ENCODE data around the gene PGM3. TPM values are rescaled to one million over a fixed set of nuclear protein-coding genes. Genes with fewer than 3 reads are reported as not detected.

PGM3 gene
- total RNA-seq, 1 experiment from 2014 or later = 97.0 TPM

DNA sequence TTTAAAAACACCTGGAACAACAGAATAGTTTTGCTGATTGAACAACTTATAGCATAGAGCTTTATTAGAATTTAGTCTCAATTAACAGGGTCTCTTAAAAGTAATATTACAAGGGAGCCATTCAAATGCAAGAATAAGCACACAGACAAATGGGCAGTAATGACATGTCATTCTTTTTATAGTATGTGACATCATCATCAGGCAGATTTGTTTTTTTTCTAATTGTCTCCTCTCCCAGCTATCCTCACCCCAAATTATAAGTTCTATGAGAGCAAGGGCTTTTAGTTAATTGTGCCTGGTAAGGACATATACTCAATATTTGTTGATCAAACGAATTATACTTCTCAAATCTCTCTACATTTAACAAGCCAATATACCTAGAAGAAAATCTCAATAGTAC is 11.0 kb downstream of the PGM3 start:
- no peaks in the 10 kb centered on the region for H3K27me3 ChIP-seq (replicated peaks; ENCODE audit: control insufficient read depth, insufficient read depth, low read length)
- H3K4me3 ChIP-seq (ENCODE audit: low read depth, low read length) = no peak overlapping the region
- peaks cover 2% of the 10 kb centered on the region; the same call in 1 of the 2 replicates for H3K36me3 ChIP-seq (ENCODE audit: control insufficient read depth, insufficient read depth, low read length)
- no peak overlapping the region for H3K4me3 Mint-ChIP-seq (ENCODE audit: unreplicated experiment)
- no TSS peak for BruUV-seq (replicated peaks)
- no peak overlapping the region for H3K27ac Mint-ChIP-seq (ENCODE audit: unreplicated experiment)
- intact Hi-C loops (cut with micrococcal nuclease; ENCODE audit: unreplicated experiment) = no loop called here
- H3K9me3 ChIP-seq = no peaks in the 10 kb centered on the region
- peaks cover 92% of the 10 kb centered on the region for H3K36me3 Mint-ChIP-seq (ENCODE audit: insufficient read depth, unreplicated experiment)
- POLR2A ChIA-PET = no interaction called here
- H3K4me1 ChIP-seq = no peaks in the 10 kb centered on the region
- CTCF ChIA-PET = no interaction called here
- H3K4me1 Mint-ChIP-seq (ENCODE audit: low read depth, unreplicated experiment) = no peaks in the 10 kb centered on the region
- DNase-seq = no peak
- H3K9me3 Mint-ChIP-seq (ENCODE audit: unreplicated experiment) = no peaks in the 10 kb centered on the region
- no peaks in the 10 kb centered on the region for H3K27me3 Mint-ChIP-seq (ENCODE audit: insufficient read depth, unreplicated experiment)
- no peak for TF ChIP-seq CTCF (IDR thresholded peaks at IDR 0.05; ENCODE audit: insufficient read depth in 1 of 2, low read depth in 1 of 2, low read length in 1 of 2, severe bottlenecking in 1 of 2, unreplicated experiment in 1 of 2)

GRCh38 chr6:83180426-83180950 is 12.6 kb downstream of the PGM3 start:
- DNase-seq = no peak
- Histone ChIP-seq H3K4me1 (no peaks in the 10 kb centered on the region), H3K36me3 (ENCODE audit: control insufficient read depth, insufficient read depth, low read length) (peaks cover 3% of the 10 kb centered on the region), H3K4me3 (ENCODE audit: low read depth, low read length) (no peak overlapping the region), H3K9me3 (no peaks in the 10 kb centered on the region), H3K27me3 (replicated peaks; ENCODE audit: control insufficient read depth, insufficient read depth, low read length) (no peaks in the 10 kb centered on the region)
- no TSS peak for BruUV-seq (replicated peaks)
- intact Hi-C loops (cut with micrococcal nuclease; ENCODE audit: unreplicated experiment) = no loop called here
- H3K9me3 Mint-ChIP-seq (ENCODE audit: unreplicated experiment) = no peaks in the 10 kb centered on the region
- POLR2A ChIA-PET = no interaction called here
- H3K27ac Mint-ChIP-seq (ENCODE audit: unreplicated experiment) = no peak overlapping the region
- H3K4me3 Mint-ChIP-seq (ENCODE audit: unreplicated experiment) = no peak overlapping the region
- no peak for TF ChIP-seq CTCF (IDR thresholded peaks at IDR 0.05; ENCODE audit: insufficient read depth in 1 of 2, low read depth in 1 of 2, low read length in 1 of 2, severe bottlenecking in 1 of 2, unreplicated experiment in 1 of 2)
- CTCF ChIA-PET = no interaction called here
- H3K4me1 Mint-ChIP-seq (ENCODE audit: low read depth, unreplicated experiment) = no peaks in the 10 kb centered on the region
- peaks cover 89% of the 10 kb centered on the region for H3K36me3 Mint-ChIP-seq (ENCODE audit: insufficient read depth, unreplicated experiment)
- H3K27me3 Mint-ChIP-seq (ENCODE audit: insufficient read depth, unreplicated experiment) = no peaks in the 10 kb centered on the region

DNA sequence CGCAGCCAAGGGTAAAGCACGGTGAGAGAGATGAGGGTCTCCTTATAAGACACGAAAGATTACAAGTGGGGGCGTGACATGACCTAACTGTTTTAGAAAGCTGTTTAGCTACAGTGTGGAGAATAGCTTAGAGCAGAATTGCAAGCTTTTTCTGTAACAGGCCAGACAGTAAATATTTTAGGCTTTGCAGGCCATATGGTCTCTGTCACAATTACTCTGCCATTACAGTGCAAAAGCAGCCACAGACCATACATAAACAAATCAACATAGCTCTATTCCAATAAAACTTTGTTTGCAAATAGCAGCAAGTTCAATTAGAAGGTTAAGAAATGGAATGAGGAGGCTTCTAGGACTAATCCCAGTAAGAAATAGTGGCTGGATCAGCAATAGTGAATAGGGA is 16.8 kb downstream of the PGM3 start:
- no peaks in the 10 kb centered on the region for H3K9me3 Mint-ChIP-seq (ENCODE audit: unreplicated experiment)
- no TSS peak for BruUV-seq (replicated peaks)
- DNase-seq = no peak
- ChIA-PET CTCF (no interaction called here), POLR2A (no interaction called here)
- H3K4me1 ChIP-seq = no peaks in the 10 kb centered on the region
- H3K9me3 ChIP-seq = no peaks in the 10 kb centered on the region
- H3K27ac Mint-ChIP-seq (ENCODE audit: unreplicated experiment) = no peak overlapping the region
- no peaks in the 10 kb centered on the region for H3K4me1 Mint-ChIP-seq (ENCODE audit: low read depth, unreplicated experiment)
- H3K36me3 ChIP-seq (ENCODE audit: control insufficient read depth, insufficient read depth, low read length) = peaks cover 1% of the 10 kb centered on the region
- intact Hi-C loops (cut with micrococcal nuclease; ENCODE audit: unreplicated experiment) = no loop called here
- no peak overlapping the region for H3K4me3 ChIP-seq (ENCODE audit: low read depth, low read length)
- no peak overlapping the region for H3K4me3 Mint-ChIP-seq (ENCODE audit: unreplicated experiment)
- H3K27me3 Mint-ChIP-seq (ENCODE audit: insufficient read depth, unreplicated experiment) = no peaks in the 10 kb centered on the region
- no peaks in the 10 kb centered on the region for H3K27me3 ChIP-seq (replicated peaks; ENCODE audit: control insufficient read depth, insufficient read depth, low read length)
- TF ChIP-seq CTCF (IDR thresholded peaks at IDR 0.05; ENCODE audit: insufficient read depth in 1 of 2, low read depth in 1 of 2, low read length in 1 of 2, severe bottlenecking in 1 of 2, unreplicated experiment in 1 of 2) = no peak
- peaks cover 89% of the 10 kb centered on the region for H3K36me3 Mint-ChIP-seq (ENCODE audit: insufficient read depth, unreplicated experiment)
